AG09309 (cell line): Measurements from ENCODE around the gene MTRR.

Experiments used
- DNase-seq: peaks from one replicate; pipeline ENCODE4 v3.0.0-alpha.2; 2010; ENCODE audit warnings: low read depth
- H3K4me3 ChIP-seq: 2 replicates; pipeline ENCODE4 v1.5.1; 2011; ENCODE audit warnings: mild to moderate bottlenecking, low read depth, low read length, moderate library complexity; ENCODE audit not compliant: control insufficient read depth
- TF ChIP-seq, protein P1 (sequence below): IDR thresholded peaks from 2 replicates; pipeline ENCODE4 v1.5.1; 2011; ENCODE audit warnings: mild to moderate bottlenecking, low read depth, low read length, inconsistent platforms; ENCODE audit not compliant: insufficient read depth, control insufficient read depth; ENCODE audit errors: missing control alignments

The MTRR gene

DNA sequence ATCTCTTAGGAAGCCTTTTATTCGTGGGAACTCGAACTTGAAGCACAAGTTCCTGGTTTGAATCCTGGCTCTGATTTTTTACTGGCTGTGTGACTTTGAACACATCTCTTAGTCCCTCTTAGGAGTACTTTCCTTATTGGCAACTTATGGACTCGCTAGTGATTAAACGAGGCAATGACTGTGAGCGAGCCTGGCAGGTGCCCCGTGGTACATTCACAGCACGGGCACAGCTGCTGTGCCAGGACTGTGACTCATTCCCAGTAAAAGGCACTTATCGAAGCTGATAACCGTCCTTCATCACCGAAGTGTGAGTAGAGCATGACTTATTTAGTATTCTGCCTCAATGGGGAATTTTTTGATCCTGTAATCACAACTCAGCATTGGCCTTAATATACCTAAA lies 40.7 kb upstream of the MTRR start:
- no peak overlapping the region for H3K4me3 ChIP-seq
- DNase-seq = no peak
- TF ChIP-seq, protein P1, sequence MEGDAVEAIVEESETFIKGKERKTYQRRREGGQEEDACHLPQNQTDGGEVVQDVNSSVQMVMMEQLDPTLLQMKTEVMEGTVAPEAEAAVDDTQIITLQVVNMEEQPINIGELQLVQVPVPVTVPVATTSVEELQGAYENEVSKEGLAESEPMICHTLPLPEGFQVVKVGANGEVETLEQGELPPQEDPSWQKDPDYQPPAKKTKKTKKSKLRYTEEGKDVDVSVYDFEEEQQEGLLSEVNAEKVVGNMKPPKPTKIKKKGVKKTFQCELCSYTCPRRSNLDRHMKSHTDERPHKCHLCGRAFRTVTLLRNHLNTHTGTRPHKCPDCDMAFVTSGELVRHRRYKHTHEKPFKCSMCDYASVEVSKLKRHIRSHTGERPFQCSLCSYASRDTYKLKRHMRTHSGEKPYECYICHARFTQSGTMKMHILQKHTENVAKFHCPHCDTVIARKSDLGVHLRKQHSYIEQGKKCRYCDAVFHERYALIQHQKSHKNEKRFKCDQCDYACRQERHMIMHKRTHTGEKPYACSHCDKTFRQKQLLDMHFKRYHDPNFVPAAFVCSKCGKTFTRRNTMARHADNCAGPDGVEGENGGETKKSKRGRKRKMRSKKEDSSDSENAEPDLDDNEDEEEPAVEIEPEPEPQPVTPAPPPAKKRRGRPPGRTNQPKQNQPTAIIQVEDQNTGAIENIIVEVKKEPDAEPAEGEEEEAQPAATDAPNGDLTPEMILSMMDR = no peak

DNA sequence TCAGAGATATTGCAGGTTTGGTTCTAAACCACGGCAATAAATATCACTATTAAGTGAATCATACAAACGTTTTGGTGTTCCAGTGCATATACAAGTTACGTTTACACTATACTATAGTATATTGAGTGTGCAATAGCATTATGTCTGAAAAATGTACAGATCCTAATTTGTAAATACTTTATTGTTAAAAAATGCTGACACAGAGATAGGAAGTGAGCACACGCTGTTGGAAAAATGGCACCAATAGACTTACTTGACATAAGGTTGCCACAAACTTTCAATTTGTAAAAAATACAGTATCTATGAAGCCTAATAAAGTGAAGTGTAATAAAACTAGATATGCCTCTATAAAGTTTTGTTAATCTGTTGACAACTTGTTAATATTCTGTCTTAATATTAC lies 34.0 kb upstream of the MTRR start:
- no peak overlapping the region for H3K4me3 ChIP-seq
- TF ChIP-seq, protein P1 = no peak
- DNase-seq = no peak

DNA sequence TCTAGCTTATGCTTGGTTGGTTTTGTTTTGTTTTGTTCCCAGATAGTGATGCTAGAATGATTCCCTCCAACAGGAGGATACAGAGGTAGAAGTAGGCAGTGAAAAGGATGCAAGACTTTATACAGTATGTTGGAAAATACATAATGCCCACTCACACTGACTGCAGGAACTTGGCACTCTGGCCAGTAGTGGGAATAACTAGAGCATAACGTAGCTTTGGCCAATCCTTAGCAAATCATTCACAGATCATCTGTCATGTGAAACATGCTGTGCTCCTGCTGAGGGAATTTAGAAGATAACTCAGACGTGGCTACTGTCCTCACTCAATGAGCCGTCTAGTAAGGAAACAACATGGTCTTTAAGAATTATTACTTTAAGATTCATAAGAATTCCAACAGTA lies 31.5 kb upstream of the MTRR start:
- DNase-seq = no peak
- TF ChIP-seq, protein P1 = no peak
- H3K4me3 ChIP-seq = no peak overlapping the region

DNA sequence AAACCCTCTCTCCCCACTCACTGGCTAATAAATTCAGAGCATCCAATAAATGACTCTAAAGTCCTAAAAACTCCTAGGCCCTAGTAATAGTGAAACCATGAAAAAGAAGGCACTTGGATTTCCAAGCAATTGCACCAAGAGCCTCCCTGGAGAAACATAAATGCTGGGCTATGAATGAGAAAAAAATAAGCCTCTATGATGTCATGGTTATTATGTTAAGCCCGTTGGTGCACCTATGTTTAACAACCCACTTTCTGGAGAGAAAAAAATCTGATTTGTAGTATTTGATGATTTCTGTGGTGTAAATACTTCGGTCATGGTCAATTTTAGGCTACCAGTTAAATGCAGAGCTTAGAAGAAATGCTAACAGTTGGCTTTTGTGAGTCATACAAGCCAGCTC lies 26.4 kb upstream of the MTRR start:
- H3K4me3 ChIP-seq = no peak overlapping the region
- DNase-seq = no peak
- TF ChIP-seq, protein P1 = no peak

DNA sequence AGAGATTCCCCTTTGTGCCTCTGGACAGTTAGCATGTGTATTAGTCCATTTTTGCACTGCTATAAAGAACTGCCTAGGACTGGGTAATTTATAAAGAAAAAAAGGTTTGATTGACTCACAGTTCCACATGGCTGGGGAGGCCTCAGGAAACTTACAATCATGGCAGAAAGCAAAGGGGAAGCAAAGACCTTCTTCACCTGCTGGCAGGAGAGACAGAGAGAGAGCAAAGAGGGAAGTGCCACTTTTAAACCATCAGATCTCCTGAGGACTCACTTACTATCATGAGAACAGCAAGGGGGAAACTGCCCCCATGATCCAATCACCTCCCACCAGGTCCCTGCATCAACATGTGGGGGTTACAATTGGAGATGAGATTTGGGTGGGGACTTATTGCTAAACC lies 24.0 kb upstream of the MTRR start:
- DNase-seq = no peak
- TF ChIP-seq, protein P1 = no peak
- no peak overlapping the region for H3K4me3 ChIP-seq

DNA sequence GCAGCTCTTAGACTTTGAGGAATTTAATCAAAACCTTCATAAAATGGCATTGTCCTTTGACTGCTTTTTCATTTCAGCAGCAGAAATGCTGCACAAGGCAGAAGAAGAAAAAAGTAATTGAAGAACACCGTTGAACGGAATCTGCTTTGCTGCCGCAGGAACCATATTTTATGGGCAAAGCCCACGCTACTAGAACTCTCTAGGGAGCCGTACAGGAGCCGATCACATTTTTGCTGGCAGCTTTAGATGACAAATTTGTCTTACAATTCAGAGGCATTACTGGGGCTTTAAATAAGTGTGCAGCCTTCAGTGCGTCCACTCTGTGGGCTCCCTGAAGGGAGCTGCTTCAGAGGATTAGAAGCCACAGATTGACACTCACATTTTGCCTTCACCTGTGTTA lies 23.4 kb upstream of the MTRR start:
- H3K4me3 ChIP-seq = no peak overlapping the region
- TF ChIP-seq, protein P1 = no peak
- DNase-seq = no peak

DNA sequence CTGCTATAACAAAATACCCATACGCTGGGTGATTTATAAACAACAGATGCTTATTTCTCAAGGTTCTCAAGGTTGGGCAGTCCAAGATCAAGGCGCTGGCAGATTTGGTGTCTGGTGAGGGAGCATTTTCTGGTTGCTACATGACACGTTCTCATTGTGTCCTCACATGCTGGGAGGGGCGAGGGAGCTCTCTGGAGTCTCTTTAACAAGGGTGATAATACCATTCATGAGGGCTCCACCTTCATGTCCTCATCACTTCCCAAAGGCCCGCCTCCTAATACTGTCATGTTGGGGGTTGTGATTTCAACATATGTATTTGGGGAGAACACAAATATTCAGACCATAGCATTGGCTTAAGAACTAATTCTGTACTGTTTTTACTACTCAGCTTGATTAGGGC lies 22.6 kb upstream of the MTRR start:
- no peak for DNase-seq
- no peak overlapping the region for H3K4me3 ChIP-seq
- TF ChIP-seq, protein P1 = no peak
